A549 (cell line): Measurements from ENCODE around the gene ZIC1. TPM values are rescaled to one million over a fixed set of nuclear protein-coding genes. Genes with fewer than 3 reads are reported as not detected.

Experiments
- ATAC-seq, 2 experiments: fragments of 200-7000 bp in 1 of 2; fragments of >200 bp in 1 of 2; cut with Nextera tagmentation in 1 of 2; cut with Tn5 transposase in 1 of 2; 3 replicates each; pipeline versions ENCODE4 v1.8.0 to v1.9.1; 2018 to 2020; ENCODE audit warnings: mild to moderate bottlenecking in 1 of 2, moderate library complexity in 1 of 2
- CTCF ChIA-PET: fragments of 300-600 bp; sonication (Branson Sonifier 250); formaldehyde crosslinking; extraction: SDS; loops from one replicate; lab custom pipeline; 2021; ENCODE audit warnings: antibody characterized with exemption, inconsistent platforms; lab: Yijun Ruan, JAX
- POLR2A ChIA-PET: fragments of 350-600 bp; formaldehyde crosslinking; extraction: SDS; loops from one replicate; lab custom pipeline; 2021; ENCODE audit warnings: antibody characterized with exemption, inconsistent platforms; lab: Yijun Ruan, JAX
- DNase-seq, 2 experiments: peaks; one replicate each; pipeline versions ENCODE4 v3.0.0 to v3.0.0-alpha.2; 2011 to 2016; ENCODE audit warnings: low read depth in 1 of 2, low spot score in 1 of 2
- FAIRE-seq: peaks from 2 replicates; lab custom pipeline; 2011; peaks lifted over from hg19 to GRCh38; lab: Jason Lieb, UNC
- H3K27ac ChIP-seq, 2 experiments: fragments of >200 bp; sonication (Bioruptor Twin); formaldehyde crosslinking; 3 replicates each; pipeline ENCODE4 v1.5.1; 2016 to 2017
- H3K4me1 ChIP-seq: fragments of >200 bp; sonication (Bioruptor Twin); formaldehyde crosslinking; 3 replicates; pipeline ENCODE4 v1.6.1; 2016
- H3K4me2 ChIP-seq: fragments of >200 bp; sonication (Bioruptor Twin); formaldehyde crosslinking; 3 replicates; pipeline ENCODE4 v1.6.1; 2016
- H3K4me3 ChIP-seq: fragments of >200 bp; sonication (Bioruptor Twin); formaldehyde crosslinking; 3 replicates; pipeline ENCODE4 v1.5.1; 2016
- H3K9me3 ChIP-seq: fragments of >200 bp; sonication (Bioruptor Twin); formaldehyde crosslinking; 3 replicates; pipeline ENCODE4 v1.6.1; 2016
- BHLHE40 ChIP-seq: IDR thresholded peaks from 2 replicates; pipeline ENCODE4 v1.6.1; 2012; ENCODE audit warnings: low read depth, low read length, inconsistent platforms
- EHF ChIP-seq: fragments of 250-450 bp; sonication (Bioruptor Pico); IDR thresholded peaks from 2 replicates; pipeline ENCODE4 v1.5.0; 2020; ENCODE audit warnings: mild to moderate bottlenecking
- EP300 ChIP-seq, 2 experiments: fragments of >200 bp; sonication (Bioruptor Twin); formaldehyde crosslinking; IDR thresholded peaks; 2 replicates in 1 of 2; 3 replicates in 1 of 2; pipeline ENCODE4 v1.6.1; 2016 to 2017
- HOXB13 ChIP-seq: fragments of 250-450 bp; sonication (Bioruptor Pico); IDR thresholded peaks from 2 replicates; pipeline ENCODE4 v1.5.0; 2020; ENCODE audit warnings: low read depth, mild to moderate bottlenecking, moderate library complexity
- KDM1A ChIP-seq: fragments of 200-600 bp; sonication (generic); IDR thresholded peaks from 2 replicates; pipeline ENCODE4 v1.6.1; 2016; ENCODE audit warnings: low read depth, mild to moderate bottlenecking
- NR3C1 ChIP-seq: fragments of >200 bp; sonication (Bioruptor Twin); formaldehyde crosslinking; IDR thresholded peaks from 3 replicates; pipeline ENCODE4 v1.6.1; 2017
- WGBS: methylation state at CpG from one replicate; pipeline ENCODE4 v1.1.6; 2017; ENCODE audit errors: missing lambda C conversion rate; 5-methylcytosine and 5-hydroxymethylcytosine counted together
- polyA plus RNA-seq, 4 experiments: library from polyadenylated mRNA; depleted of rRNA in 3 of 4; stranded (reverse); fragments of >200 nt; fragmentation: RNase III in 1 of 4; extraction: RNeasy Plus Mini Kit Qiagen cat#74134 plus additional on column Dnase treatment in 1 of 4; gene quantifications; 2 replicates in 3 of 4; 3 replicates in 1 of 4; pipeline ENCODE4 v1.2.3, GENCODE V29; 2011 to 2017
- TF ChIP-seq, protein P1 (sequence below): fragments of 200-600 bp; sonication (generic); IDR thresholded peaks from 2 replicates; pipeline ENCODE4 v1.6.1; 2016; ENCODE audit warnings: antibody characterized with exemption, mild to moderate bottlenecking, moderate library complexity
- TF ChIP-seq, protein P2 (sequence below): IDR thresholded peaks from 2 replicates; pipeline ENCODE4 v1.6.1; 2012; ENCODE audit warnings: low read depth, borderline replicate concordance
- TF ChIP-seq, protein P3 (sequence below): IDR thresholded peaks from 2 replicates; pipeline ENCODE4 v1.6.1; 2012

ZIC1 gene
- polyA plus RNA-seq, 2 of the 4 experiments (the other 2 are of a cell fraction), result 0.01 TPM; not detected in 1

DNA sequence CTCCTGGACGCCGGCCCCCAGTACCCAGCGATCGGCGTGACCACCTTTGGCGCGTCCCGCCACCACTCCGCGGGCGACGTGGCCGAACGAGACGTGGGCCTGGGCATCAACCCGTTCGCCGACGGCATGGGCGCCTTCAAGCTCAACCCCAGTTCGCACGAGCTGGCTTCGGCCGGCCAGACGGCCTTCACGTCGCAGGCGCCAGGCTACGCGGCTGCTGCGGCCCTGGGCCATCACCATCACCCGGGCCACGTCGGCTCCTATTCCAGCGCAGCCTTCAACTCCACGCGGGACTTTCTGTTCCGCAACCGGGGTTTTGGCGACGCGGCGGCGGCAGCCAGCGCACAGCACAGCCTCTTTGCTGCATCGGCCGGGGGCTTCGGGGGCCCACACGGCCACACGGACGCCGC lies 956 bp downstream of the ZIC1 start (continued):
- TF ChIP-seq, protein P1, sequence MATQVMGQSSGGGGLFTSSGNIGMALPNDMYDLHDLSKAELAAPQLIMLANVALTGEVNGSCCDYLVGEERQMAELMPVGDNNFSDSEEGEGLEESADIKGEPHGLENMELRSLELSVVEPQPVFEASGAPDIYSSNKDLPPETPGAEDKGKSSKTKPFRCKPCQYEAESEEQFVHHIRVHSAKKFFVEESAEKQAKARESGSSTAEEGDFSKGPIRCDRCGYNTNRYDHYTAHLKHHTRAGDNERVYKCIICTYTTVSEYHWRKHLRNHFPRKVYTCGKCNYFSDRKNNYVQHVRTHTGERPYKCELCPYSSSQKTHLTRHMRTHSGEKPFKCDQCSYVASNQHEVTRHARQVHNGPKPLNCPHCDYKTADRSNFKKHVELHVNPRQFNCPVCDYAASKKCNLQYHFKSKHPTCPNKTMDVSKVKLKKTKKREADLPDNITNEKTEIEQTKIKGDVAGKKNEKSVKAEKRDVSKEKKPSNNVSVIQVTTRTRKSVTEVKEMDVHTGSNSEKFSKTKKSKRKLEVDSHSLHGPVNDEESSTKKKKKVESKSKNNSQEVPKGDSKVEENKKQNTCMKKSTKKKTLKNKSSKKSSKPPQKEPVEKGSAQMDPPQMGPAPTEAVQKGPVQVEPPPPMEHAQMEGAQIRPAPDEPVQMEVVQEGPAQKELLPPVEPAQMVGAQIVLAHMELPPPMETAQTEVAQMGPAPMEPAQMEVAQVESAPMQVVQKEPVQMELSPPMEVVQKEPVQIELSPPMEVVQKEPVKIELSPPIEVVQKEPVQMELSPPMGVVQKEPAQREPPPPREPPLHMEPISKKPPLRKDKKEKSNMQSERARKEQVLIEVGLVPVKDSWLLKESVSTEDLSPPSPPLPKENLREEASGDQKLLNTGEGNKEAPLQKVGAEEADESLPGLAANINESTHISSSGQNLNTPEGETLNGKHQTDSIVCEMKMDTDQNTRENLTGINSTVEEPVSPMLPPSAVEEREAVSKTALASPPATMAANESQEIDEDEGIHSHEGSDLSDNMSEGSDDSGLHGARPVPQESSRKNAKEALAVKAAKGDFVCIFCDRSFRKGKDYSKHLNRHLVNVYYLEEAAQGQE, result no peak
- TF ChIP-seq, protein P2, sequence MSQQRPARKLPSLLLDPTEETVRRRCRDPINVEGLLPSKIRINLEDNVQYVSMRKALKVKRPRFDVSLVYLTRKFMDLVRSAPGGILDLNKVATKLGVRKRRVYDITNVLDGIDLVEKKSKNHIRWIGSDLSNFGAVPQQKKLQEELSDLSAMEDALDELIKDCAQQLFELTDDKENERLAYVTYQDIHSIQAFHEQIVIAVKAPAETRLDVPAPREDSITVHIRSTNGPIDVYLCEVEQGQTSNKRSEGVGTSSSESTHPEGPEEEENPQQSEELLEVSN, result no peak

DNA sequence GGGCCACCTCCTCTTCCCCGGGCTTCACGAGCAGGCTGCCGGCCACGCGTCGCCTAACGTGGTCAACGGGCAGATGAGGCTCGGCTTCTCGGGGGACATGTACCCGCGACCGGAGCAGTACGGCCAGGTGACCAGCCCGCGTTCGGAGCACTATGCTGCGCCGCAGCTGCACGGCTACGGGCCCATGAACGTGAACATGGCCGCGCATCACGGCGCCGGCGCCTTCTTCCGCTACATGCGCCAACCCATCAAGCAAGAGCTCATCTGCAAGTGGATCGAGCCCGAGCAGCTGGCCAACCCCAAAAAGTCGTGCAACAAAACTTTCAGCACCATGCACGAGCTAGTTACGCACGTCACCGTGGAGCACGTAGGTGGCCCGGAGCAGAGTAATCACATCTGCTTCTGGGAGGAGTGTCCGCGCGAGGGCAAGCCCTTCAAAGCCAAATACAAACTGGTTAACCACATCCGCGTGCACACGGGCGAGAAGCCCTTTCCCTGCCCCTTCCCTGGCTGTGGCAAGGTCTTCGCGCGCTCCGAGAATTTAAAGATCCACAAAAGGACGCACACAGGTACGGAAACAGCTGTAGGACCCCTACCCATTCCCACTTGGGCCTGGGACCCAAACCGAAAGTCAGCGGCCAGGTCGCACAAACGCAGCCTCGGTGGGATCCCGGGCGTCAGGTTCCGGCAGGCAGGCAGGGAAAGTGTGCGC lies 1.5 kb downstream of the ZIC1 start:
- POLR2A ChIA-PET, result no interaction called here

DNA sequence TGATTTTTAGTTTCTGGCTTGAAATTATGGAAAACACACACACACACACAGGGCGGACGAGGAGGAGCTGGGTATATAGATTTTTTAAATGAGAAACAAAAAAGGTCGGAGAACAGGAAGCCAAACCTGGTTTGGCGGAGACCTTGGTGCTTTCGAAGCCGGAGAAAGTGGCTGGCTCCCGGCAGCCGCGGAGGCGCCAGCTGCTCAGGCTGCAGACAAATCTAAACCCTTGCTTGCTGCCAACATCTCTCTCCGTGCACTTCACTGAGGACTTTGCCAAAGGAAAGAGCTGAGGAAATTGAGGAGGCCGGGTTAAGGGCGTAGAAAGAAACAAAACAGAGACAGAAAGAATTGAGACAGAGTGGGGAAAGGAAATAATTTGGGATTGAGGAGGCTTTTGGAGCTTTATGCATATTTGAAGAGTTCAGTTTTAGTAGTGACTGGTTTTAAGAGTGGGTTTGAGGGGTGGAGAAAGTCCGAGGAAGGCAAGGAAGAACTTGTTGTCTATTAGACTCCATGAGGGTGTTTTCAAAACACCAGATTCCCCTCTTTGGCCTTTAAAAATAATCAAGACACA lies 2.2 kb downstream of the ZIC1 start:
- peak overlapping the region in 1 of 2 experiments; percentile 53; a peak in 2 of 6 replicates for H3K27ac ChIP-seq
- no peak for FAIRE-seq
- CTCF ChIA-PET, result no interaction called here
- POLR2A ChIA-PET, result no interaction called here
- H3K4me3 ChIP-seq, result peak overlapping the region; percentile 42
- H3K4me2 ChIP-seq, result peak overlapping the region; percentile 77
- 33% methylated on average over 14 of the region's 14 CpGs for WGBS
- TF ChIP-seq EHF (CRISPR knock-in tag) (no peak), BHLHE40 (no peak)
- TF ChIP-seq, all 56 proteins: peak for 0
- ATAC-seq (peak; percentile 48 to 71; a peak in 5 of 6 replicates), DNase-seq (no peak)
- Histone ChIP-seq H3K9me3 (no peaks in the 10 kb centered on the region), H3K4me1 (no peaks in the 10 kb centered on the region)

More for the DNA sequence above, 1.5 kb downstream of the ZIC1 start:
- H3K4me2 ChIP-seq, result peak overlapping the region; percentile 77
- 15% methylated on average over 22 of the region's 61 CpGs for WGBS
- ATAC-seq (peak; percentile 72 to 79; a peak in 5 of 6 replicates), FAIRE-seq (no peak), DNase-seq (peak in 1 of 2 experiments; percentile 23)
- no peaks in the 10 kb centered on the region for H3K9me3 ChIP-seq
- H3K27ac ChIP-seq, result peak overlapping the region in 1 of 2 experiments; percentile 53; a peak in 2 of 6 replicates
- peak overlapping the region; percentile 42 for H3K4me3 ChIP-seq
- no peak for TF ChIP-seq KDM1A
- TF ChIP-seq, protein P3, sequence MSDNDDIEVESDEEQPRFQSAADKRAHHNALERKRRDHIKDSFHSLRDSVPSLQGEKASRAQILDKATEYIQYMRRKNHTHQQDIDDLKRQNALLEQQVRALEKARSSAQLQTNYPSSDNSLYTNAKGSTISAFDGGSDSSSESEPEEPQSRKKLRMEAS, result 0 out of 2 replicates have a peak, but pooled peaks have one; percentile 41
- CTCF ChIA-PET, result no interaction called here
- no peaks in the 10 kb centered on the region for H3K4me1 ChIP-seq

DNA sequence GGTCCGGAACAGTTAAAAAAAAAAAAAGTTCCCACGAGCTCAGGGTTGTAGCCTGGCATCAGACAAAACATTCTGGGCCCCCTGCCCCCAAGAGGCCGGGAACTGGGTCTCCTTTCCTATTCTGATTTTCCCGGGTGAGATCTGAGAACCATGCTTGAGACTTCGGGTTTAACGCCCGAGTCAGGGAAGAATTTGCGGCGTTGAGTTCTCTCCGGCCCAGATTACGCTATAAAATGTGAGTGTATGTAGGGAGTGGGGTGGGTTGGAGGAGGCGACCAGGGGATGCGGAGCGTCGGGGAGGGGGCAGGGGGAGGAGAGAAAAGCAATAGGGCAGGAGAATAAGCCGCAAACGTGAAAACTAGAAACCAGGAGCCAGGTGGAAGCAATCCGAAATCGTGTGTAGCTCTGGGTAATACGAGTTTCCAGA lies 2.7 kb downstream of the ZIC1 start:
- Histone ChIP-seq H3K27ac (no peak overlapping the region), H3K4me2 (peak overlapping the region; percentile 77; the same call in 1 of the 3 replicates), H3K4me3 (no peak overlapping the region), H3K4me1 (no peaks in the 10 kb centered on the region), H3K9me3 (no peaks in the 10 kb centered on the region)
- CTCF ChIA-PET, result no interaction called here
- DNase-seq (no peak), ATAC-seq (no peak), FAIRE-seq (no peak)
- TF ChIP-seq EP300 (IDR thresholded peaks at IDR 0.05) (no peak), HOXB13 (CRISPR knock-in tag) (no peak), NR3C1 (no peak)
- TF ChIP-seq, protein P2, result no peak
- WGBS, result 87% methylated on average over 20 of the region's 20 CpGs
- POLR2A ChIA-PET, result no interaction called here
